Muscle layer of duodenum (tissue), 2 donors: ENCODE data around the gene KMT5C.
"Not testable (repeated sequence)": the region's sequence is repeated elsewhere in the genome, so short reads cannot be mapped to it uniquely, and the experiment has no call there.

Source experiments
- H3K27ac ChIP-seq: one replicate; pipeline ENCODE4 v1.7.0; 2013; ENCODE audit warnings: mild to moderate bottlenecking, low read length
- H3K27me3 ChIP-seq: one replicate; pipeline ENCODE4 v1.7.0; 2013; ENCODE audit warnings: low read depth, mild to moderate bottlenecking, control low read depth, low read length
- H3K36me3 ChIP-seq, 2 donors: one replicate each; pipeline ENCODE4 v1.7.0; 2013; ENCODE audit warnings: low read length in 2 of 2, control low read depth in 1 of 2, mild to moderate bottlenecking in 1 of 2; ENCODE audit not compliant: insufficient read depth in 2 of 2, control insufficient read depth in 1 of 2
- H3K4me1 ChIP-seq, 2 donors: one replicate each; pipeline ENCODE4 v1.7.0; 2013; ENCODE audit warnings: low read length in 2 of 2, mild to moderate bottlenecking in 2 of 2, control low read depth in 1 of 2, moderate library complexity in 1 of 2; ENCODE audit not compliant: insufficient read depth in 2 of 2, control insufficient read depth in 1 of 2
- H3K4me3 ChIP-seq, 2 donors: one replicate each; pipeline ENCODE4 v1.7.0; 2013; ENCODE audit warnings: low read length in 2 of 2, low read depth in 1 of 2, mild to moderate bottlenecking in 1 of 2
- H3K9me3 ChIP-seq, 2 donors: one replicate each; pipeline ENCODE4 v1.7.0; 2013; ENCODE audit warnings: low read length in 2 of 2, control low read depth in 1 of 2, mild to moderate bottlenecking in 1 of 2; ENCODE audit not compliant: control insufficient read depth in 1 of 2
- donor health status: healthy.

The KMT5C gene

DNA sequence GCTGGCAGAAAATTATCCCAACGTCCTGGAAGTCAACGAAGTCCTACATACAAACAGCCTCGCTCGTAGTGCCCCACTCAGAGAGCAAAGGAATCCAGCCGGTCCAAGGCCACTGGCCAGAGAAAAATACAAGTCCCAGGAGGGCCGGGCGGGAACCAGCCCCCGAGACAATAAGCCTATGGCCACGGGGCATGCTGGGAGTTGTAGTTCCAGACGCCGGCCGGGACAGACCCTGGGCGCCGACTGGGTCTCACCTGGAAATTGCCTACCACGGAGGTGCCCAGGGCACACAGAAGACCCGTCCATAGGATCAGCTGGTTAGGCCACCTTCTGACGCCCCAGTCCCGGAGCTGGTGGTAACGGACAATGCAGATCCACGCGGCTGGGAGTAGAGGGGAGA is 19.9 kb upstream of the KMT5C start:
- Histone ChIP-seq H3K4me1 (no peaks in the 10 kb centered on the region), H3K27me3 (peaks cover 3% of the 10 kb centered on the region), H3K27ac (no peak overlapping the region), H3K9me3 (no peaks in the 10 kb centered on the region), H3K36me3 (no peaks in the 10 kb centered on the region), H3K4me3 (peak overlapping the region in 1 of 2 donors; percentile 11)

DNA sequence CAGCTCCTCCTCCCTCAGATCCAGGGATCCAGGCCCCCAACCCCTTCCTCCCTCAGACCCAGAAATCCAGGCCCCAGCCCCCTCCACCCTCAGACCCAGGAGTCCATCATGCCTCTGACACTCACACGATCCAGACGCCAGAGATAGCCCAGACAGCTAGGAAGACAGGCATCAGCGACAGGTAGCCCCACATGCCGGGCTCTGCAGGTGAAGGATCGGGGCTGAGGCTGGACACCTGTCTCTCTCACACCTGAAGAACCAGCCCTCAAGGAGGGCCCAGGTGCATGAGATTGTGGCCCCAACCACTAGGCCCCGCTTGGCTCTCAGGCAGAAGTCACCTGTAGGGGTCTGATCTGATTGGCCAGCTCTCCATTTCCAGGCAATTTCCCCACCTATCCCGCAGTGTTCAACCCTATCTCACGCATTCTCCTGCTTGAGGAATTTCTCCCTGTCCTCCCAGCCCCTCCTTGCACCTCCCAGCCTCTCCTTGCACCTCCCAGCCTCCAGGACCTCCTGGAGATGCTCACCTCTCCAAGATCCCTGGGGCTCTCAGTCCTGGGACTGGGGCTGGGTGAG is 18.7 kb upstream of the KMT5C start:
- Histone ChIP-seq H3K4me1 (no peaks in the 10 kb centered on the region), H3K36me3 (no peaks in the 10 kb centered on the region), H3K9me3 (no peaks in the 10 kb centered on the region), H3K27ac (peak overlapping the region; percentile 67), H3K27me3 (peaks cover 3% of the 10 kb centered on the region), H3K4me3 (peak overlapping the region in 1 of 2 donors; percentile 37)

DNA sequence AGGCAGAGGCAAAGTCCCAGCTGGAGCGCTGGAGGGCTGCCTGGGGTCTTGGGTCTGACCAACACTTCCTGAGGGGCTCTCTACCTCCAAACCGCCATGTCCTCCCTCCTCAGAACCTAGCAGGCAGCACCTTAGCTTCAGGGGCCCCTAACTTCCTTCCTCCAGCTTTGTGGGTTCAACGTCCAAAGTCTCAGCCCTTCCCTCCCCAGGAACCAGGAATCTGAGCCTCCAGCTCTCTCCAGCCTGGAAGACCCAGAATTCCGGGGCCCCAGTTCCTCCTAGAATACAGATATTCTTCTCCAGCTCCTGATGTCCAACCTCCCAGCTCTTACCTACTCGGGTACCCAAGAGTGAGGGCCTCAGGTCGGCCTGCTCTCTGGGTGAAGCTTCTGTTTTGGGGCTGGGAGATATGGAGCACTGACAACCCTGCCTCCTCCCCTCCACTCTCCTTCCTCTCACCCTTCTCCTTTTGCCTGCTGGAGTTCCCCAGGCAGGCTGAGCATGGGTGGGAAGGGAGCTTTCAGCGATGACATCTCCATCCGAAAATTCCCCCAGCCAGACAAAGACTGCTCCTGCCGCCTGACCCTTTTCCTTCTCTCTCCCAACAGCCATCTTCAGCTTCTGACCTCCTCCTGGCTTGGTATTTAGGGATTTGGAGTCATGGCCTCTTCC is 18.1 kb upstream of the KMT5C start:
- peaks cover 3% of the 10 kb centered on the region for H3K27me3 ChIP-seq
- peak overlapping the region; percentile 67 for H3K27ac ChIP-seq
- peak overlapping the region in 1 of 2 donors; percentile 37 for H3K4me3 ChIP-seq
- H3K4me1 ChIP-seq, result no peaks in the 10 kb centered on the region
- no peaks in the 10 kb centered on the region for H3K9me3 ChIP-seq
- no peaks in the 10 kb centered on the region for H3K36me3 ChIP-seq

DNA sequence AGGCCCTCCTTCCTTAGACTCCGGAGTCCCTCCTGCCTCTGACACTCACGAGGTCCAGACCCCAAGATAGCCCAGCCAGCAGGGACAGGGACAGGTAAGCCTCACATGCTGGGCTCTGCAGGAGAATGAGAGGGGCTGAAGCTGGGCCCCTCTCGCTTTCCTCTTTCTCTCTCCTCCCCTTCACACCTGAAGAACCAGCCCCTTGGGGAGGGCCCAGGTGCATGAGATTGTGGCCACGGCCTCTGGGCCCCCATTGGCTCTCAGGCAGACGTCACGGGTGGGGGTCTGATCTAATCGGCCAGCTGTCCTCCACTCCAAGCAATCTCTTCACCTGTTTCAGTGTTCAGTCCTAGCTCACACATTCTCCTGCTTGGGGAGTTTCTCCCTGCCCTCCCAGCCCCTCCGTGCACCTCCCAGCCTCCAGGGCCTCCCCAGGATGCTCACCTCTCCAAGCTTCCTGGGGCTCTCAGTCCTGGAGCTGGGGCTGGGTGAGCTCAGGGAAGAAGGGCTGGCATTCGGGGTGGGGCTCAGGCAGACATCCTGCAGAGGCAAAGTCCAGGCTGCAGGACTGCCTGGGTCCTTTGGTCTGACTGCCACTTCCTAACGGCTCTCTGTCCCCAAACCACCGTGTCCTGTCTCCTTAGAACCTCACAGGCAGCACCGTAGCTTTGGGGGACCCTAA is 17.3 kb upstream of the KMT5C start:
- Histone ChIP-seq H3K36me3 (no peaks in the 10 kb centered on the region), H3K4me1 (no peaks in the 10 kb centered on the region), H3K27me3 (peaks cover 3% of the 10 kb centered on the region), H3K4me3 (peak overlapping the region in 1 of 2 donors; percentile 37), H3K9me3 (no peaks in the 10 kb centered on the region), H3K27ac (peak overlapping the region; percentile 67)

DNA sequence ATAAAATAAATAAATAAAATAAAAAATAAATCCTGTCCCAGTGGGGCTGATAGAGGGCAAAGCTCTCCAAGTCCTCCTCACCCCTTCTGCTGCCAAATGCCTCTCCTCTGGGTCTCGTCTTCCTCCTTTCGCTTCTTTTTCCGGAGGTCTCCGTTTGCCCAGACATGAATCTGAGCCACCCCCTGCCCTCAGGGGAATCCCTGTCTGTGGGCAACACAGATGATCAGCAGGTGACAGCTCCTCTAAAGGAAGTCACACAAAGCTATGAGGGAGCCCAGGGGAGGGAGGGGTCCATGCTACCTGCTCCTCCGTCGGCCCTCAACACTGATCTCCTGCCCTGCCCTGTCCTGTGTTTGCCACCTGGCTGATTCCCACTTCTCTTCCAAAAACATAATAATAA is 15.0 kb upstream of the KMT5C start:
- Histone ChIP-seq H3K4me3 (peak overlapping the region in 1 of 2 donors; percentile 37), H3K9me3 (no peaks in the 10 kb centered on the region), H3K27ac (peak overlapping the region; percentile 58), H3K4me1 (no peaks in the 10 kb centered on the region), H3K27me3 (peaks cover 3% of the 10 kb centered on the region), H3K36me3 (no peaks in the 10 kb centered on the region)

DNA sequence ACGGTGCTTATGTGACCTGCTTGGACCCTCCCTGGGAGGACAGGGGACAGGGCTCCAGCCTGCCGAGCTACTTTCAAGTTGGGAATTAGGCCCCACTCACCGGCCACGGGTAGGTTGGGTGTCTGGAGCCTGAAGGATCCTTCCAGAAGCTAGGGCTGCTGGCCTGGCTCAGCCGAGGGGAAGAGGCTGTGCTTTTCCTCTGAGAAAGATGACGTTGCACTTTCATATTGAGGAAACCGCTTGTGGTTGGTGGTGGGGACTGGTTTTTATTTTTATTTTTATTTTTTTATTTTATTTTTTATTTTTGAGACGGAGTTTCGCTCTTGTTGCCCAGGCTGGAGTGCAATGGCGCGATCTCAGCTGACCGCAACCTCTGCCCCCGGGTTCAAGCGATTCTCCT is 14.5 kb upstream of the KMT5C start, which contains the start of gene TMEM150B:
TMEM150B (minus strand) TSS at position 170 of the 400 bp plus-strand sequence. CDS start 4,305 bp downstream, outside the sequence.
- Histone ChIP-seq H3K4me3 (peak within 1 kb of the TSS in 1 of 2 donors; percentile 37), H3K9me3 (no peaks in the 10 kb centered on the region), H3K4me1 (no peaks in the 10 kb centered on the region), H3K36me3 (no peaks in the 10 kb centered on the region), H3K27me3 (no peaks in the 10 kb centered on the region), H3K27ac (peak within 1 kb of the TSS; percentile 58)

DNA sequence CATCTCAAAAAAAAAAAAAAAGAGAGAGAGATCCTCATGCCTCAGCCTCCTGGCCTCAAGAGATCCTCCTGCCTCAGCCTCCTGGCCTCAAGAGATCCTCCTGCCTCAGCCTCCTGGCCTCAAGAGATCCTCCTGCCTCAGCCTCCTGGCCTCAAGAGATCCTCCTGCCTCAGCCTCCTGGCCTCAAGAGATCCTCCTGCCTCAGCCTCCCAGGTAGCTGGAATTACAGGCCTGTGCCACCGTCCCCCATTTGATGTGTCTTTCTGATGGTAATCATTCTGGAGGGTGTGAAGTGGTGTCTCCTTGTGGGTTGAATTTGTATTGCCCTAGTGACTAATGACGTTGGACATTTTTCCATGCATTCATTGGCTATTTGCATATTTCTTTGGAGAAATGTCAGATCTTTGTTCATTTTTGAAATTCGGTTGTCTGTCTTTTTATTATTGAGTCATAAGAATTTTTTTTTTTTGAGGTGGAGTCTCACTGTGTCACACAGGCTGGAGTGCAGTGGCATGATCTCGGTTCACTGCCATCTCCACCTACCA is 10.8 kb upstream of the KMT5C start:
- not testable (repeated sequence) for H3K27me3 ChIP-seq, H3K9me3 ChIP-seq, H3K4me1 ChIP-seq, H3K27ac ChIP-seq, H3K4me3 ChIP-seq, H3K36me3 ChIP-seq

DNA sequence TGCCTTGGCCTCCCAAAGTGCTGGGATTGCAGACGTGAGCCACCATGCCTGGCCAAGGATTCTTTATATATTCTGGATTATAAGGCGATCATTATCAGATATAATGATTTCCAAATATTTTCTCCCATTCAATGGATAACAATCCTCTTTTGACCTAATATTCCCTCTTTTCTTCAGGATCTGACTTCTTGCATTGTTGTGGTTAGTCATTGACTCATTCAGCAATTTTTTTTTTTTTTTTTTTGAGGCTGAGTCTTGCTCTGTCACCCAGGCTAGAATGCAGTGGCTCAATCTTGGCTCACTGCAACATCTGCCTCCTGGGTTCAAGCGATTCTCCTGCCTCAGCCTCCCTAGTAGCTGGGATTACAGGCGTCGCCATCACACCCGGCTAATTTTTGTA is 9.9 kb upstream of the KMT5C start:
- H3K27me3 ChIP-seq, H3K36me3 ChIP-seq, H3K9me3 ChIP-seq, H3K27ac ChIP-seq, H3K4me1 ChIP-seq, H3K4me3 ChIP-seq: not testable (repeated sequence)

DNA sequence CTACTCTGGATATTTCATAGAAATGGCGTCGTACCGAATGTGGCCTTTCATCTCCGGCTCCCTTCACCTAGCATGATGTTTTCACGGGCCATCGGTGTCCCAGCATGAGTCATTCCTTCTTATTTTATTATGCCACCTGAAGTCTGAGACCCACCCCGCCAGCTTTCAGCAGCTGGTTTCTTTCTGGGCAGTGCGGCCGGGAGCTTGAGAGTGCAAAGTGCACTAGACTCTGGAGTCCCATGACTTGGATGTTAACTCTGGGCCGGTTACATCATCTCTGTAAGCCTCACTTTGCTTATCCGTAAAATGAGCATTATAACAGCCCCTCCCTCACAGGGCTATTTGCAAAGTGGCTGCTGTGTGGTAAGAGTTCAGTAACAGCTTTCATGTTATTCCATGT is 5.8 kb upstream of the KMT5C start:
- Histone ChIP-seq H3K27ac (no peak overlapping the region), H3K9me3 (no peaks in the 10 kb centered on the region), H3K27me3 (no peaks in the 10 kb centered on the region), H3K4me3 (no peak overlapping the region), H3K36me3 (peaks cover 0 to under 1% of the 10 kb centered on the region in 2 donors), H3K4me1 (peaks cover 3 to 6% of the 10 kb centered on the region in 2 donors)

DNA sequence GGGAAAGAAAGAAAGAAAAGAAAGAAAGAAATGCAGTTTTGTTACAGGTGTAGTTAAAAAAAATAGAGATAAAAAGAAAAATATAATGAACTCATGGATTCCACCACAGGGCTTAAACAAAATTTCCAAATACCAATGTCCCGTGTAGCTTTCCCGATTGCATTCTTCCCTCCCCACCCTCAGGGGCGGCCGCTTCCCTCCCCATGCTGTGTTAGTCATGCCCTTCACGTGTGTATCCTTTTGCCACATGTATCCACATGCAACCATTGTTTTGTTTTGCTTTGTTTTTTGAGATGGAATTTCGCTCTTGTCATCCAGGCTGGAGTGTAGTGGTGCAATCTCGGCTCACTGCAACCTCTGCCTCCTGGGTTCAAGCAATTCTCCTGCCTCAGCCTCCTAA is 3.6 kb upstream of the KMT5C start:
- H3K27me3 ChIP-seq, result no peaks in the 10 kb centered on the region
- H3K27ac ChIP-seq, result no peak overlapping the region
- no peak overlapping the region for H3K4me3 ChIP-seq
- peaks cover 0 to 2% of the 10 kb centered on the region in 2 donors for H3K36me3 ChIP-seq
- H3K4me1 ChIP-seq, result peaks cover 3 to 16% of the 10 kb centered on the region in 2 donors
- H3K9me3 ChIP-seq, result no peaks in the 10 kb centered on the region
